GM15510 (cell line): ENCODE data around the gene CLASP1.

ENCODE experiments used
- POLR2A ChIP-seq: IDR thresholded peaks from 3 replicates; pipeline ENCODE4 v1.6.1; 2011; ENCODE audit warnings: borderline replicate concordance; ENCODE audit not compliant: insufficient read length; ENCODE audit errors: extremely low read depth

CLASP1 gene

GRCh38 chr2:121605820-121606733, 43.2 kb downstream of the CLASP1 start:
- no peak for TF ChIP-seq POLR2A

- no peak for TF ChIP-seq POLR2A
Observed at GRCh38 chr2:121603185-121603584, 46.1 kb downstream of the CLASP1 start.

DNA sequence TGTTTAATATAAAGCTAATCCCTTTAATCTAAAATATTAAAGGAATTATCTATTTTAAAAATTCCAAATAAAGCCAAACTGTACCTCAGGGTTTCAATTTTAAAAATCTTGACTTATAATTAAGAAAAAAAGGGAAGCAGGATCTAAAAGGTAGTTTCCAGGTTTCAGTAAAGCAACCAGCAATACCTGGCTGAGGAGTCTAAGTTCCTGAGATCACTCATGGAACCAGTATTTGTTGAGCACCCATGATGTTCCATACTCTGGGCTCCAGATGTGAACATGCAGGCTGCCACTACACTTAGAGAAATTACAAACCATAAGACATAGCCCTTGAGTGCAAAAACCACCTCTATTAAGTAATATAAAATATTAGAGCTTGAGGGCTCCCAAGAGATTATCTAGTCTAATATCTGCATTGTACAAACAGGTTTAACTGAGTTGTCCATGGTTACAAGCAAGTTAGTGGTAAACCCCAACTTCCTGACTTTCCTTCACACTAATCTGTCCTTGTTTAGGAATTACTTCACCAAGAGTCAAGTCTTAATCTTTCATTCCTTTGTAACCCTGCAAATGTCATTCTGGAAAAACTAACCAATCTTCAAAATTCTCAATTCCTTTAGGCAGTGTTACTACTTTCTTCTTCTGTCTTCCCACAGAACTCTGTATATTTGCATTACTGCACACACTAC, 49.2 kb downstream of the CLASP1 start:
- no peak for TF ChIP-seq POLR2A

DNA sequence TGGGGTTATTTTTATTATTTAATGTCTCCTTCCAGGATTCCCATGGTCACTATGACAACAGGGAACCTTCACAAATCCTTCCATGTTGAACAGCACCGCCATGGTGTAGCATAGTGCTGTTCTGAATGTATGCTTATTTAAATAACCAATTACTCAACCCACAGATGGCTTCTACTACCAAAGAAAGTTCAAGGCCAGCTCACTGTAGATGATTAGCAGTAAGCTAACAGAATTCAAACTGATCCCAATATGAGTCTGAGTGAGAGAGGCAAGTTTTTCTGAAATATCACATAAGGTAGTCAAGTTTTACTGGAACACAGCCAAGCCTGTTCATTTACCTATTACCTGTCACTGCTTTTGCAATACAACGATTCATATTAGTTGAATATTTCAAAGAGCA, 51.2 kb downstream of the CLASP1 start:
- no peak for TF ChIP-seq POLR2A

DNA sequence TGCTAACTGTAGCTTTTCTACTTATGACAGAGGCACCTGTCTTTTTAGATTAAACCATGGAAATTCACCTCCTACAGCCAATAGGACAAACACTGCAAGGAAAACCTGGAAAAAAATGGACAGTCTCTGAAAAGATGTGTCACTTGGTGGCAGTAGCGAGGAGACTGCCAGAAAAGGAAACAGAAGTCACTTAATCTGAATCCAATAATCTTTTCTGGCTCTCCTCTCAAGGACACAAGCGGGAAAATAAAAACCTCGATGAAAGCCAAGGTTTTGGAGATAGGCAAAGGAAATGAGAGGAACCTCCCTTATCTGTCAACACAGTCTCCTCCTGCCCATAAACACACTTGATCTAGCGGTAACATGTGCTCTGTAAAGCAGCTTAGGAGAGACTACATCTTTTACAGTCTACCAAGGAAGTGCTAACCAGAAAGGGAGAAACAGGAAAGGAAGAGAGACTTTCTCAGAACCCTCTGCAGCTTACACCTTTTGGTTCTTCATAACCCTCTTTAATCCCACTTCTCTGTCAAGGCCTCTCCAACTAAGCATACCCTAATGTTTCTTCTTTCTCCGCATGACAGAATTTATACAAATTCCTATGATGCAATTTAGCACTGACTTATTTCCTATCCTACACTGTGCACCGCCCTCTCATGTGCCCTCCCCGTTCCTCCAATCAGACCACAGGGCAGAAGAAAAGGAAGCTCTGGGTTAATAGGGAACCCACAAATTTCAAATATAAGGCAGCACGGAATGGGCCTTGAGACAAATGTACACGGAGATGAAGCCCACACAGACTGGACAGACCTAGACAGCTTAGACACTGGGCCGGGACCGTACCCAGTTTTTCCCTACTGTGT, 52.8 kb downstream of the CLASP1 start:
- TF ChIP-seq POLR2A = no peak

DNA sequence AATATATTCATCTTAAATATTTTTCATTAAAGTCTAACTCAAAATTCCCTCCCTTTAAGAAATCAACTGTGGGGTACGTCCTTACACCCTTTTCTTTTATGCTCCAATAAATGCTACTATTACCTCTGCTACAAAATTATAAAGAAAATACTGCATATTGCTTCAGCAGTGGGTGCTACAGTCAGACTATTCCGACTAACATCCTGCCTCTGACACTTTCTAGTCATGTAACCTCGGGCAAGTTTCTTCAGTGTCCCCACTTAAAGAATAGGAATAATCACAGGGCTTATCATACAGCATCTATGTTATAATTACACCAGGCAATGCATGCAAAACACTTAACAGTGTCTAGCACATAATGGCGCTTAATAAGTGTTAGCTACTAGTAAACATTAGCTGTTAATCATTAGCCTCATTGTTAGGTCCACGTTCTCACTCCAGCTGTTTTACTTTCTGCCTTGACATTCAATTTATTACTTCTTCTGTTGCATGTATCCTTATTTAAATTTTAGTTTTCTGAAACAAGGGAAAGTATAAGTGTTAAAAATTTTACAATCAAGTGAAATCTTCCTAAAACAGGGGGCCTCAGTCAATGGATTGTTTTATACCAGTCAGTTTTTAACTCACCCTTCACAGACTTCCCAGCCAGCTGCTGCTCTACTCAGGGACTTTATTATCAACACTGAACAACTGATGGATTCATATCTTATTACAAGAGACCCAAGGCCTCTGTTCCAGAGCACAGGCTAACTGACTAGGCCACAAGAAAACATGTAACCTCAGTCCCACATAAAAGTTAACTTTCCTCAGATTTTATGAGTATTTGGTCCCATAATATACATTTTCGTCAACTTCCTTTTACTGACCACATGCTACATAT, 54.0 kb downstream of the CLASP1 start:
- TF ChIP-seq POLR2A = no peak

GRCh38 chr2:121591199-121591598, 58.1 kb downstream of the CLASP1 start:
- TF ChIP-seq POLR2A = no peak

GRCh38 chr2:121588357-121588756, 60.9 kb downstream of the CLASP1 start:
- TF ChIP-seq POLR2A = no peak

- no peak for TF ChIP-seq POLR2A
Observed at GRCh38 chr2:121587131-121587530, 62.1 kb downstream of the CLASP1 start.

GRCh38 chr2:121584741-121585140, 64.5 kb downstream of the CLASP1 start:
- no peak for TF ChIP-seq POLR2A

GRCh38 chr2:121583555-121583954, 65.7 kb downstream of the CLASP1 start:
- TF ChIP-seq POLR2A = no peak

DNA sequence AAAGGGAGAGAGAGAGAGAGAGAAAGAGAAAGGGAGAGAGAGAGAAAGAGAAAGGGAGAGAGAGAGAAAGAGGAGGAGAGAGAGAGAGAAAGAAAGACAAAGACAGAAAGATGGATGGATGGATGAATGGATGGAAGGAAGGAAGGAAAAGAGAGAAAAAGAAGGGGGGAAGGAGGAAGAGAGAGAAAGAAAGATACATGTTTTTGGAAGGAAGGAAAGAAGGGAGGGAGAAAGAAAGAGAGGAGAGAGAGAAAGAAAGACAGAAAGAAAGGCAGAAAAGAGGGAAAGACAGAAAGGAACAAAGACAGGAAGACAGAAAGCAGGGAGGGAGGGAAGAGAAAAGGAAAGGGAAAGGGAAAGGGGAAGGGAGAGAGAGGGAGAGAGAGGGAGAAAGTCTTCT, 67.0 kb downstream of the CLASP1 start:
- TF ChIP-seq POLR2A = no peak

DNA sequence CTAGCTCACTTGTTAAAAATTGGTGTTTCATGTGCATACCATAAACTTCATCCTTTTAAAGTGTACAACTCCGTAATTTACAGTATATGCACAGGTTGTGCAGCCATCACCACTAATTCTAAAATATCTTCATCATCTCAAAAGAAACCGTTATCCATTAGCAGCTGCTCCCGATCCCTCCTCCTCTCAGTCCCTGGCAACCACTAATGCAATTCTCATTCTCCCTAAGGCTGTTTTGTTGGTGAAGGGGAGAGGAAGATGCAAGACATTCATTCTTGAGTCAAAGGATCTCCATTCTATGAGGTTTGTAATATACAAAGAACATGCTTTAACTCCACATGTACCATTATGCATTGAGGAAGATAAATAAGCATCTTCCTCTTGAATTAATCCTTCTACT, 70.0 kb downstream of the CLASP1 start:
- TF ChIP-seq POLR2A = no peak

- no peak for TF ChIP-seq POLR2A
Observed at GRCh38 chr2:121577381-121577780, 71.9 kb downstream of the CLASP1 start.
